ENCODE measurements around the gene MAPKBP1.

DNA sequence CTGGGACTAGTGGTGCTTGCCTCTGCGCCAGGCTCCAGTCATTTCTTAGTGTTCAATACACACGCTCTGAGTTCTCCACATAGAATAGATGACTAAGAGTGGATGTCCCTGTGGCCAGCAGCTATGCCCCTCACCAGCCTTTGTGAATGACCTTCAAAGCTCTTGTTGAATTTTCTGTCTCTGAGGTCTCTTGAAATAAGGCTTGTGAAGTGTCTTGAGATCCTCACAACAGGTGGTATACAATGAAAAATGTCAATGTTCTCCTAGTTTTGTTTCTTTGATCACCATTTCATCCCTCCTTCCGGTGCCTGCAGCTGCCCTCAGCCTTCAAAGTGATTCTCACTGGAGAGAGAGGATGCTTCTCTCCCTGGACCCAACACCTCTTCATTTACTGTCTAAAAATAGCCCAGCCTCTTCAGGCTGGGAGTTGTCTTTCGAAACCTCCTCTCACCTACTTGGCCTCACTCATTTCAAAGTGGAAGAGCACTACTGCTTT is 5.4 kb downstream of the MAPKBP1 start:
- no peak for TF ChIP-seq POLR2A (IDR thresholded peaks at IDR 0.05; ENCODE audit: low read depth)
- TF ChIP-seq, protein P1, sequence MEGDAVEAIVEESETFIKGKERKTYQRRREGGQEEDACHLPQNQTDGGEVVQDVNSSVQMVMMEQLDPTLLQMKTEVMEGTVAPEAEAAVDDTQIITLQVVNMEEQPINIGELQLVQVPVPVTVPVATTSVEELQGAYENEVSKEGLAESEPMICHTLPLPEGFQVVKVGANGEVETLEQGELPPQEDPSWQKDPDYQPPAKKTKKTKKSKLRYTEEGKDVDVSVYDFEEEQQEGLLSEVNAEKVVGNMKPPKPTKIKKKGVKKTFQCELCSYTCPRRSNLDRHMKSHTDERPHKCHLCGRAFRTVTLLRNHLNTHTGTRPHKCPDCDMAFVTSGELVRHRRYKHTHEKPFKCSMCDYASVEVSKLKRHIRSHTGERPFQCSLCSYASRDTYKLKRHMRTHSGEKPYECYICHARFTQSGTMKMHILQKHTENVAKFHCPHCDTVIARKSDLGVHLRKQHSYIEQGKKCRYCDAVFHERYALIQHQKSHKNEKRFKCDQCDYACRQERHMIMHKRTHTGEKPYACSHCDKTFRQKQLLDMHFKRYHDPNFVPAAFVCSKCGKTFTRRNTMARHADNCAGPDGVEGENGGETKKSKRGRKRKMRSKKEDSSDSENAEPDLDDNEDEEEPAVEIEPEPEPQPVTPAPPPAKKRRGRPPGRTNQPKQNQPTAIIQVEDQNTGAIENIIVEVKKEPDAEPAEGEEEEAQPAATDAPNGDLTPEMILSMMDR (IDR thresholded peaks at IDR 0.05): no peak
- peak in 1 of 2 donors; percentile 36 for TF ChIP-seq POLR2AphosphoS5 (IDR thresholded peaks at IDR 0.05)

Measured in esophagus muscularis mucosa (tissue), 3 donors.